Non-pigmented ciliary epithelial cell (primary cell): Measurements from ENCODE around the gene LUZP2.
A peak's percentile ranks its signal among the peaks of the same experiment; 100 is the strongest.

Source experiments
- DNase-seq: peaks from one replicate; pipeline ENCODE4 v3.0.0-alpha.2; 2010; ENCODE audit warnings: low read depth

The LUZP2 gene

DNA sequence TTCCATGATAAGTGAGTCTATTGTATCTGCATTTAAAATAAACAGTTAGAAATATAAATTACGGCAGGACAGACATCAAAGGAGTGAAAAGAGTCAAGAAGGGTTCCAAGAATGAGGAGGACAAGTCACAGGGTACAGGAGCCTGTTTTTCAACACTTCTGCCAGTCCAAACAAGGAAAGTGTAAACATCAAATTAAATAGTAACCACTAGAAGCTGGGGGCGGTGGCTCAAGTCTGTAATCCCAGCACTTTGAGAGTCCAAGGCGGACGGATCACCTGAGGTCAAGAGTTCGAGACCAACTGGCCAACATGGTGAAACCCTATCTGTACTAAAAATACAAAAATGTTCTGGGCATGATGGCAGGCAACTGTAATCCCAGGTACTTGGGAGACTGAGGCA lies 219.6 kb downstream of the LUZP2 start:
- no peak for DNase-seq

DNA sequence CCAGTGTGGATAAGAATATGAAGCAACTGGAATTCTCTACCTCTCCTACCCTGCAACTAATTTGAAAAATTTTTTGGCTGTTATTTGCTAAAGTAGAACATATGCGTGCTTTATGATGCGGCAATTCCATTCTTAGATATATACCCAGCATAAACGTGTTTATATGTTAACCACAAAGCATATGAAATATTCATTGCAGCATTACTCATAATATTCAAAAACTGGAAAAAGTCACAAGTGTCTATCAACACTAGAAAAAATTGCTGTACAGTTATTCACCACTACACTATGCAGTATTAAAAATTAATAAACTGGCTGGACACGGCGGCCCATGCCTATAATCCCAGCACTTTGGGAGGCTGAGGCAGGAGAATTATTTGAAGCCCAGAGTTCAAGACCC lies 226.4 kb downstream of the LUZP2 start:
- DNase-seq, result no peak

GRCh38 chr11:24731554-24731953 lies 234.7 kb downstream of the LUZP2 start:
- no peak for DNase-seq

DNA sequence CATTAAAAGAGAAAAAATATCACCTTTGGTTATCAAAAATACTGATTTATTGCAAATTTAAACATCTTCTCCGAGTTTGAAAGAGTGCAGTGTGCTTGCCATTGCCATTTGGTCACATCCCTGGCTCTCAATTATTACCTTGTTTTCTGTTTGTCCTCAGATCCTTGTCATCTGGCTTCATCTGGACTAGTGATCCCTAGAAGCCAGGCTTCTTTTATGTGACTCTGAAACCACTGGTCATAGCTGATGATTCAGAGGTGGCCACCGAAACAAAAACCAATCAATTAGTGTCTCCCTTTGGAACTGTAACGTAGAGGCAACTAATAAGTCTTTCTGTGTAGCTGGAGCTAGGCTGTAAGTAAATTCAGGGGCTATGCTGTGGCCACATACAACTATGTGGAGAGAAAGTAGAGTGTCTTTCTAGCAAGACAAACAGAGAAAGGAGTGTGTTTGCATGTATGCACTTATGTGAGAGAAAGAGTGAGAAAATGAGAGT lies 237.9 kb downstream of the LUZP2 start:
- no peak for DNase-seq

DNA sequence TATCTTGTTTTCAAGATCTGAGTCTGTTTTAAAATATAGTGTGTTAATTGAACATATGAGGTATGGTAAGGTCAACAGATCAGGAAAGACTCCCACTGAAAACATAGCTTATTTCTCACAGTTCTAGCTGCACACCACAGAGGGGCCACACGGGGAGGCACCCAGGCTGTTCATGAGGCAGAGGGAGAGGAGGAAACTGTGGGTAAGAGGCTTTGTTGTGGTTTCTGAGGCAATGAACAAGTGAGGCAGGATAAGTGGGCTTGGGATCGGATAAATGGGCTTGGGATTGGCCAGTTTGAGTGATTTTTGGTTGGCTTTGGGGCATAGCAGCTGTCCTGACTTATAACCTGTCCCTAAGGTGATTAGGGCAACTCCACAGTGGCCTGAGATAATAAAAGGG lies 242.1 kb downstream of the LUZP2 start:
- DNase-seq, result no peak

- no peak for DNase-seq
Observed at GRCh38 chr11:24739637-24740036, 242.8 kb downstream of the LUZP2 start.

DNA sequence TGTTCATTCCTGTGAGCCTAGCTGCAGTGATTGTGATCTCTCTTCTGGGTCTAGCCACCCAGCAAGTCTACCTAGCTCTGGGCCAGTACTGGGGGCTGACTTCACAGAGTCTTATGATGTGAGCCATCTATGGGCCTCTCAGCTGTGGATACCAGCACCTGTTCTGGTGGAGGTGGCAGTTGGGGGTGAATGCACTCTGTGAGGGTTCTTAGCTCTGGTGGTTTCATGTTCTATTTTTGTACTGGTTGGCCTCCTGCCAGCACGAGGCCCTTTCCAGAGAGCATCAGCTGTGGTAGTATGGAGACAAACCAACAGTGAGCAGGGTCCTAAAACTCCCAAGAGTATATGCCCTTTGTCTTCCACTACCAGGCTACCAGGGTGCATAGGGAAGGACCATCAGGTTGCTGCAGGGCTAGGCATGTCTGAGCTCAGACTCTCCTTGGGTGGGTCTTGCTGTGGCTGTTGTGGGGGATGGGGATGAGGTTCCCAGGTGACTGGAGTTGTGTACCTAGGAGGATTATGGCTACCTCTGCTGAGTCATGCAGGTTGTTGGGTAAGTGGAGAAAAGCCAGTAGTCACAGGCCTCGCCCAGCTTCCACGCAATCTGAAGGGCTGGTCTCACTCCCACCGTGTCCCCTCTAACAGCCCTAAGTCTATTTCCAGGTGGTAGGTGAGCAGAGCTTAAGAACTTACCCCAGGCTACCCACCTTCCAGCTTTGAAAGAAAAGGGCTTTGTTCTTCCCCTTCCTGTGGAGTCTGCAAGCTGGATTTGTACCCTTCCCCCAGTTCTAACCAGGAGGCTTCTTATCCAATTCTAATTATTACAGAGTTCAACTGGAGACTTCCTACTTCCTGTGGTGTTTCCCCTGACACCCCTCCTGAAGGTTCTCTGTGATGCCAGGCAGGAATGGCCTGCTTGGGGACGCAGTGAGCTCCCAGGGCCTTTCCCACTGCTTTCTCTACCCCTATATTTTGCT lies 250.7 kb downstream of the LUZP2 start:
- no peak for DNase-seq

DNA sequence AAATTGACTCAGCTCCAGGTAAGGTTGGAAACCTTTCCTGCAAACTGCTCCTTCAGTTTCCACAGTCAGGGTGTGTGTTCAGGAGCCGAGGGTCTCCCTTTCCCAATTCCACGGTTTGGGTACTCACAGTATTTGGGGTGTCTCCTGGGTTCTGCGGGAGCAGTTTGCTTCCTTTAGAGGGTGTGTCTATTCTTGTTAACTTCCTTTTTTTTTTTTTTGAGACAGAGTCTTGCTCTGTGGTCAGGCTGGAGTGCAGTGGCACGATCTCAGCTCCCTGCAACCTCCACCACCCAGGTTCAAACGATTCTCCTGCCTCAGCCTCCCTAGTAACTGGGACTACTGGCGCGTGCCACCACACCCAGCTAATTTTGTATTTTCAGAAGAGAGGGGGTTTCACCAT lies 251.4 kb downstream of the LUZP2 start:
- no peak for DNase-seq

- peak; percentile 6 for DNase-seq
Observed at GRCh38 chr11:24754406-24754805, 257.6 kb downstream of the LUZP2 start.

- DNase-seq, result no peak
Observed at GRCh38 chr11:24755260-24755839, 258.5 kb downstream of the LUZP2 start.

DNA sequence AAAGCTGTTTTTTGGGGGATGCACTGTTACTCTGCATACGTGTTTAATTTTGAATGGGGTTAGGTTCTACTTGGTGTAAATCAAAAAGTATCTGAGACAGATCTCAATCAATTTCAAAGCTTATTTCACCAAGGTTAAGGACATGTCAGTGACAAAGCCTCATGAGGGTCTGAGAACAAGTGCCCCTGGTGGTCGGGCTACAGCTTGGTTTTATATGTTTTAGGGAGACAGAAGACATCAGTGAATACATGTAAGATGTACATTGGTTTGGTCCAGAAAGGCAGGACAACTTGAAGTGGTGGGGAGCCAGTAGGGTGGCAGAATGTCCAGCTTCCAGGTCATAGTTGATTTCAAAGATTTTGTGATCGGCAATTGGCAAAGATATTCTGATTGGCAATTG lies 262.9 kb downstream of the LUZP2 start:
- DNase-seq, result no peak

DNA sequence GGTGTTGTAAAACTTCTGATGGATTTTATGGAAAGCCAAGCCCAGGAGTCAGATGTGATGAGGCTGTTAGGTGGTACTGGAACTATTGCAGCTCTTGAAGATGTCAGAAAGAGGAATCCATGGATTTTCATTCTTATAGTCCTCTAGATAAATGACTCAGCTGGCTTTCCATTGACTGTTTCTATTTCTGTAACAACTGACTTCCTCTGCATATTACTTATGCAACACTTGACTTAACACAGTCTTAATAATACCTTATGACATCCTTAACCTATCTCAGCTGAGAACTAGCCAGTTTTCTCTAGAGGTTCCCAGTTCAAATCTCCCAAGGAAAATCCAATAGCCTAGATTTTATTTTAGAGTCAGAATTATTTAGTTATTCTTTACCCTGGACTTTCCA lies 263.8 kb downstream of the LUZP2 start:
- DNase-seq, result peak; percentile 48

DNA sequence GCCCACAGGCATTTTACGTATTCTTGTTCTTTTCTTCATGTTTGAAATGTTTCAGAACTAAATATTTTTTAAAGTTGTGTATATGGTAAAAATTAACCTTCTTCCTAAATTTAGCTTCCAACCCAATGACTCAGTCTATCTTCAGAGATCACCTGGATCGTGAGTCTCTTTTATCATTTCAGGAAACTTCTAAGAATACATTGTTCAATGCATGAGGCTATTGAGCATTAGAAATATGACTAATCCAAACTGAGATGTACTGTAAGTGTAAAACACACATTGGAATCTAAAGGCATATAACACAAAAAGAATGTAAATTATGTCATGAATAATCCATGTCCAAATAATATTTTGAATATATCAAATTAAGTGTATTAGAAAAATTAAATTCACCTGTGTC lies 265.2 kb downstream of the LUZP2 start:
- DNase-seq, result no peak

- DNase-seq, result no peak
Observed at GRCh38 chr11:24767411-24767810, 270.6 kb downstream of the LUZP2 start.

DNA sequence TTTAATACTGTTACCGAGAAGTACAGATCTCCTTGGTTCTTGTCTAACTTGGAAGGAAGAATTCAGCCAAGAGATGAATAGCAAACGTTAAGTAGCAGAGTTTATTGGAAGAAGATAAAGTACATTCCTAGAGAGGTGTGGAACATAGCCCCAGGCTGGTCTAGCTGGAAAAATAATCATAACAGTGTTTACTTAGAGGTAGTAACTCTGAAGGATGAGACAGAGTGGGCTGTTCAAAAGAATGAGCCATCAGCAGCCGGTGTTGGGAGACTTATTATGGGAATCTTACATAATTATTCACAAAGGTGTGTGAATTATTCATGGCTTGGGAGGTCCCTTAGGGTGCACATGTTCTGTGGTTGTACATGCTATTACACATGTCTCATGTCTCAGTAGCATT lies 276.5 kb downstream of the LUZP2 start:
- no peak for DNase-seq

DNA sequence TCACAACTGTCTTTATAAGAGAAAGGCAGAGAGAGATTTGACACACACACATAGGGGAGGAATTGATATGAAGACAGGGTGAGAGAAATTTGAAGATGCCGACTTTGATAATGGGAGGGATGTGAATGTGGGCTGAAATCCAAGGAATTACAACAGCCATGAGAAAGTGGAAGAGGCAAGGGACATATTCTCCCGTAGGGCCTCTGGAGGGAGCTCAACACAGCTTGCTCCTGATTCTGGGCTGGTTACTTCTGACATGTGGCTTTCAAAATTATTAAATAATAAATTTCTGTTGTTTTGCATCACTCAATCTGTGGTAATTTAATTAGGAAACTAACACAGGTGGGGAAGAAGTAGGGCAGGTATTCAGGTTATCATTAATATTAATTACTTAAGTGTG lies 282.9 kb downstream of the LUZP2 start:
- DNase-seq, result no peak

GRCh38 chr11:24781288-24781687 lies 284.4 kb downstream of the LUZP2 start:
- DNase-seq, result no peak

- peak; percentile 30 for DNase-seq
Observed at GRCh38 chr11:24793479-24793878, 296.6 kb downstream of the LUZP2 start.

DNA sequence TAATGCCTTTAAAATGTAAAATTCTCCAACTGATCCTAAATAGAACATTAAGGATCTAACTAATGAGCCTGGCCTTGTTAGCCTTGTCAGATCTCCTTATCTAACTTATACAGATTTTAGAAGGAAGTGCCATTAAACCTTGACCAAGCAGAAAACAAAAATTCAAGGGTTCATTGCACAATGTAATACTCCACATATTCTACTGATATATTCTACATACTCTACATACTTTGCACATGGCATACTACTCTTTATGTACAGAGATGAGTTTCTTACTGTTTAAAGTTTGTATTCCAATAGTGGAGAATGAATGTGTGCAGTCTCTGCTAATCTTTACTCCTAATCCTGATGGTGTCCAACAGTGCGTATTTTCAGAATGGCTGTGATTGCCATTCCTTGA lies 297.2 kb downstream of the LUZP2 start:
- DNase-seq, result no peak

DNA sequence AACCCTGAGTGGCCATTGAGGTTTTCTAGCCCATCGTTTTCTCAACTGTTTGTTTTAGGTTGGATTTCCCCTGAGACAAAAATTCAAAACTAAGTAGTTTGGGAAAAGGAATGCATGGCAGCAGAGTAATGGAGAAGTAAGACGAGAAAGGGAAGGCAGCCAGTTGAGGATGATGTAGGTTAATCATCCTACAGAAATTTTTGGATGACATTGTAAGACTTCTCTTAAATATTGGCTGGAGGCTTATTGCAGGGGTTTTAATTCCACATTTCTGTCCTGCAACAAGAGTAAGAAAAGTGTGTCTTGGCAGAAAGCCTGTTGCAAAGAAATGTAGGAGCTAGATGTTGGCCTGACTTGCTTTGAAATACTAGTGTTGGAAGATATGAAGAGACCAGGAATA lies 308.8 kb downstream of the LUZP2 start:
- DNase-seq, result no peak

DNA sequence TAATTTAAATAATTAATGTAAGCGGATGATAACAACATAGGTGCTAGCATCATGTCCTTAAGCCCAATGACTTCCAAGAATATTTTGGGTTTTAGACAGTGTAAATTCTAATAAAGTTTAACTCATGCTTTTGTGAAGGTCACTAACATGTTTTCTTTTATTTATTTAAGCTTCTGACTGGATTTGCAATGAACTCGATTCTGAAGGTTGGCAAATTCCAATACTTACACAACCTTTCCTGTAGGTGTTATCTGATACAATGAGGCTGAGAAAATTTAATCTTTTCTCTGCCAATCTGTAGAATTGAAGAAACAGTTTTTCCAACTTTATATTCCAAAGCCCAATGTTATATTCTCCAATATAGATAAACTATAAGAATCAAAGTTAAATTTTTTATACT lies 311.3 kb downstream of the LUZP2 start:
- no peak for DNase-seq

DNA sequence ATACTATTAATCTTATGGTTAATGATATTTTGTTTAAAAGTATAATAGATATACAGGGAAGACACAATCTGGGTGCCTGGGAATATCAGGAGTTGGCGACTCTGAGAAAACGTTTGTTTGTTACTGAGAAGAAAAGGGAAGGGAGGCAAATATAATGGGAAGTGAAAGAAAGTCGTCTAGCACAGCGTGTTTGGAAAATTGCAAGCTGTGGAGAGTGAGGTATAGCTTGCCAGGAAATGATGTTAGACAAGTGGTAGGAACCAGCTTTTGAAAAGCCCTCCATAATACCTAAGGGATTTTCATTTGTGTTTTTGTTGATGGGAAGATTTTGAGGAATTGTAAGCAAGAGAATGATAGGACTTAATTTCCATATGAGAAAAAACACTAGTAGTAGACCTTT lies 322.2 kb downstream of the LUZP2 start:
- no peak for DNase-seq

DNA sequence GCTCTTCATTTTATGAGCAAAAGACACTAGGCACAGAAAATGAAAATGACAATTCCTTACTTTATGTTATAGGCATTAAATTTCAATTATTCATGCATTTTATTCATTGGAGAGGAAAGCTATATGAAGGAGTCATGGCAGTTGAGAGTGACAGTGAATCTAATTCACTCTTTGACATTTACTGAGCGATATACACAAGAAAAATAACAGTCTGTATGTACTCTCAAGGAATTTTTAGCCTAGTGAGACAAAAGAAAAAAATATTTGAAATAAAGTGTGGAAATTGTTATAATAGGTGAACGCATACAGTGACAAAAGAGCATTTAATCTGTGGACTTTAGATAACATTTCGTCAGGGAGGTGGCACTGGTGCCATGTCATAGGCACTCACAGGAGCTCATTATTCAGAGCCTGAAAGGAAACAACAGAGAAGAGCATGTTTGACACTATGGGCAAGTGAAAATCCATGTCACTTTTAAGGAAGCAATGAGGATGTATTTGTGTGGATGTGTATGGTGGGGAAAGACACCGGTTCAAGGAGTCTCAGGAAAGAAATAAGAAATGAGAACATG lies 323.1 kb downstream of the LUZP2 start:
- DNase-seq, result no peak
